Epithelial cell of esophagus (primary cell): Measurements from ENCODE around the gene TCAP.
A peak's percentile ranks its signal among the peaks of the same experiment; 100 is the strongest.

ENCODE experiments used
- DNase-seq: peaks from one replicate; pipeline ENCODE4 v3.0.0; 2010; ENCODE audit warnings: low read depth
- H3K4me3 ChIP-seq: 2 replicates; pipeline ENCODE4 v1.5.1; 2011; ENCODE audit warnings: mild to moderate bottlenecking, low read length, control low read depth
- TF ChIP-seq, protein P1 (sequence below): IDR thresholded peaks from 2 replicates; pipeline ENCODE4 v1.5.1; 2011; ENCODE audit warnings: low read depth, mild to moderate bottlenecking, low read length, control low read depth, inconsistent platforms; ENCODE audit not compliant: insufficient read depth; ENCODE audit errors: missing control alignments

The TCAP gene

DNA sequence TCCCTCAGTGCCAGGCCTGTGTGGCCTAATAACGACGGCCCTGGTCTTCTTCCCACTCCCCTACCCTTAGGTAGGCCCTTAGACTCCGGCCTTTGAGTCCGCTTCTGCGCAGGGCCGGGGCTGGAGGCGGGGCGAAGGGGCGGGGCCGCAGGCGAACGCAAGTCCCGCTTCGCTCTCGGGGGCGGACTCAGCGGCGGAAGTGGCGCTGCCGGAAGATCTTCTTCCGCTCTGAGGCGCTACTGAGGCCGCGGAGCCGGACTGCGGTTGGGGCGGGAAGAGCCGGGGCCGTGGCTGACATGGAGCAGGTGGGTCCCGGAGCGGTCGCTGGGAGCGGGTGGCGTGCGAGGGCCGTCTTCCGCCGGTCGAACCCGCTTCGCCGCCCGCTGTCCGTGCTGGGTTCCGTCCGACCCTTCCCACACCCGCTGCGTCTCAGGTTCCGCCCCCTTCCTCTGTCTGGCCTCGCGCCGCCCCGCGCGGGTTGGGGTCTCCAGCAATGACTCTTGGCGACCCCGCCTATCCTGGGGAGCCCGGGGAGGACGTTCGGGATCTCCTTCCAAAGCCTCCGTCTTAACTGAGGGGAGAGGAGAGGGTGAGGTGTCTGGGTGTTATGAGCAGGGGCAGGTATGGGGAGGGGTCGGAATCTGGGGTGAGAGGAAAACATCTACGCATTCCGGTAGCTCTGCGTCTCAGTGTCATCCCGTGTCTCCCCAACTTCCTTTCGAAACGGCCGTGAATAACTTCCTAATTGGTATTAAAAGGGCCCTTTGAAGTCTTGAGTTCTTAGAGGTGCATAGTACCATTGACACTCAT, 28.0 kb upstream of the TCAP start, which contains the start of gene STARD3:
STARD3 (plus strand) TSS at position 218 of the 810 bp plus-strand sequence. CDS start 16,388 bp downstream, outside the sequence.
- TF ChIP-seq, protein P1, sequence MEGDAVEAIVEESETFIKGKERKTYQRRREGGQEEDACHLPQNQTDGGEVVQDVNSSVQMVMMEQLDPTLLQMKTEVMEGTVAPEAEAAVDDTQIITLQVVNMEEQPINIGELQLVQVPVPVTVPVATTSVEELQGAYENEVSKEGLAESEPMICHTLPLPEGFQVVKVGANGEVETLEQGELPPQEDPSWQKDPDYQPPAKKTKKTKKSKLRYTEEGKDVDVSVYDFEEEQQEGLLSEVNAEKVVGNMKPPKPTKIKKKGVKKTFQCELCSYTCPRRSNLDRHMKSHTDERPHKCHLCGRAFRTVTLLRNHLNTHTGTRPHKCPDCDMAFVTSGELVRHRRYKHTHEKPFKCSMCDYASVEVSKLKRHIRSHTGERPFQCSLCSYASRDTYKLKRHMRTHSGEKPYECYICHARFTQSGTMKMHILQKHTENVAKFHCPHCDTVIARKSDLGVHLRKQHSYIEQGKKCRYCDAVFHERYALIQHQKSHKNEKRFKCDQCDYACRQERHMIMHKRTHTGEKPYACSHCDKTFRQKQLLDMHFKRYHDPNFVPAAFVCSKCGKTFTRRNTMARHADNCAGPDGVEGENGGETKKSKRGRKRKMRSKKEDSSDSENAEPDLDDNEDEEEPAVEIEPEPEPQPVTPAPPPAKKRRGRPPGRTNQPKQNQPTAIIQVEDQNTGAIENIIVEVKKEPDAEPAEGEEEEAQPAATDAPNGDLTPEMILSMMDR = no peak
- H3K4me3 ChIP-seq = peak within 1 kb of the TSS; percentile 95
- DNase-seq = peak; percentile 90

DNA sequence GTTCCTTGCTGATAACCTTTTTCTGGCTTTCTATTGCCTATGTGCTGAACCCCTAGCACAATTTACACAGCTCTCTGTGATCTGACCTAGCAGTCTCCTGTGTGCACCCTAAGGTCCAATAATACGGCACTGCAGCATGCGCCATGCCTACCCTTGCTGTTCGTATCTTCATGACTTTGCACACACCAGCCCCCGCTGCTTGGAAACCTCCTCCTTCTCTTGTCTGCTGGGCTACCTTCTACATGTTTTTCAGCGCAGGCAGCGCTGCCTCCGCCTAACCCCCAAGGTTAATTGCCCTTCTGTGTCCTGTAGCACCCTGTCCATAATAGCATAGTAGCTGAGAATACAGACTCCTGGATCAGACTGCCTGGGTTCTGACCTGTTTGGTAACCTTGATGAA, 26.8 kb upstream of the TCAP start:
- H3K4me3 ChIP-seq = peak overlapping the region; percentile 95
- DNase-seq = no peak

DNA sequence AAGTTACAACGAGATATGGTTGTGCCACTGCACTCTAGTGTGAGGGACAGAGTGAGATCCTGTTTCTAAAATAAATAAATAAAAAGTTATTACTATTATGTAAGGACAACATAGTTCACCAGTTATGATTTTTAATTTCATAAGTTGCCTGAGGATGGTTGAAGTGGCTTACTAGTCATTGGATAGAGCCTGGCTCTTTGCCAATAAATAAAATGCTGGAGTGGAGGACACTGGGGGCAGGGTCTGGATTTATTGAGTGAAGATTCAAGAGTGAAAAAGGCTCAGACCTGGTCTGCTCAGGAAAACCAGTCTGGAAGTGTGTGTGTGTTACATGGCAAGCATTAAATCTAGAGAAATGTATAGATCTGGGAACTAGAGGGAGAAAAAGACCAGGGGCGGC, 26.1 kb upstream of the TCAP start:
- TF ChIP-seq, protein P1 = no peak
- DNase-seq = no peak
- no peak overlapping the region for H3K4me3 ChIP-seq

More for the DNA sequence above, 26.8 kb upstream of the TCAP start:
- TF ChIP-seq, protein P1 = no peak

GRCh38 chr17:39639566-39640458, 25.3 kb upstream of the TCAP start:
- no peak overlapping the region for H3K4me3 ChIP-seq
- TF ChIP-seq, protein P1 = no peak
- DNase-seq = no peak

DNA sequence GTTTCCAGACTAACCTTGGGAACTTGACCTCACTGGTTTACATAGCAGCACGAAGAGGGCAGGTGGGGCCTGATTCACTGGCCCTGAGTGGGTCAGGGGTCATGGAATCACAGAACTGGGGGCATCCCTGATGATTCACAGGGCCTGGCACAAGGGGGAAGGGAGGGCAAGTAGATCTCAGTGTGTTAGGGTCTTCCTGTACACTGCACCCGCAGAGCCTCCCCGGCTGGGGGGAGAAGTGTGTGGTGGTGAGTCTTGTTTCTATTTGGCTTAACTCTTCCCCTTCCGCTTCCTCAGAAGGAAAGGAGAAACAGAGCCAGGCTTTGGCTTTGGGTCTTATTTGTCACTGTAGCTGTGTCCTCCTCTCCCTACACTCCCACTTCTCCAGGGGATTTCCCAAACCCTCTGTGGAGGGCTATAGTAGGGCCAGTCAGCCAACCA, 24.5 kb upstream of the TCAP start:
- DNase-seq = no peak
- no peak overlapping the region for H3K4me3 ChIP-seq

DNA sequence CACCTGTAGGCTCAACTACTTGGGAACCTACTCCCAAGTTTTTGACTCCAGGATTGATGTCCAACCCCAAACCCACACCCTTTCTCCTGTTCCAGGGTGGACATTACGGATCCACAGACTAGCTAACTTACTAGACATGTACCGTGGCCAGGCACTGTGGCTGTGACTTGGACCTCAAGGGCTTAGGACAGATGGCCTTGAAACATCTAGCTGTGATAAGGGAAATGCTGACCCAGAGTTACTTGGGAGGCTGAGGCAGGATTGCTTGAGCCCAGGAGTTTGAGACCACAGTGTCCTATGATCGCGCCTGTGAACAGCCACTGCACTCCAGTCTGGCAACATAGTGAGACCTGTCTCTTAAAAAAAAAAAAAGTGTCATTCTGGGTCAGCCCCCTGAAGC, 24.1 kb upstream of the TCAP start:
- no peak for DNase-seq
- TF ChIP-seq, protein P1 = no peak
- H3K4me3 ChIP-seq = no peak overlapping the region

More for the DNA sequence above, 24.5 kb upstream of the TCAP start:
- TF ChIP-seq, protein P1 = no peak
